GM19240 (cell line): Measurements from ENCODE around the gene CCNL1.
"Not testable (repeated sequence)": the region's sequence is repeated elsewhere in the genome, so short reads cannot be mapped to it uniquely, and the experiment has no call there.

Source experiments
- DNase-seq: peaks from one replicate; pipeline ENCODE4 v3.0.0; 2011; ENCODE audit warnings: low spot score; ENCODE audit not compliant: insufficient read length

CCNL1 gene

DNA sequence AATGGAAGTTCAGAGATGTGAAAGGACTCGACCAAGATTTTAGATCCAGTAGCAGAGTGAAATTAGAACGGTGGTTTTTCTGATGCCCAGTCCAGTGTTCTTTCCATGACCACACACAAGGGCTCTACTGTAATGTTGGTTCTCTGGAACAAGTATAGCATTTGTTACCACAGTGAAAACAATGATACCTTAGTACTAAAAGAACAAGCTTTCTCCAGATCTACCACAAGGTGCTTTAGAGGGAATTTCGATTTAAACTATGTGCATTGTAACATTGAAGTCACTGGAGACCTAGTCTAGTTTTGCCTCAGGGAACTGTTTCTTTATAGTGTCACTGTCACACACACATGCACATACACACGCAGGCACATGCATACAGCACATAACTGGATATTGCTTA, 12.8 kb upstream of the CCNL1 start:
- no peak for DNase-seq

DNA sequence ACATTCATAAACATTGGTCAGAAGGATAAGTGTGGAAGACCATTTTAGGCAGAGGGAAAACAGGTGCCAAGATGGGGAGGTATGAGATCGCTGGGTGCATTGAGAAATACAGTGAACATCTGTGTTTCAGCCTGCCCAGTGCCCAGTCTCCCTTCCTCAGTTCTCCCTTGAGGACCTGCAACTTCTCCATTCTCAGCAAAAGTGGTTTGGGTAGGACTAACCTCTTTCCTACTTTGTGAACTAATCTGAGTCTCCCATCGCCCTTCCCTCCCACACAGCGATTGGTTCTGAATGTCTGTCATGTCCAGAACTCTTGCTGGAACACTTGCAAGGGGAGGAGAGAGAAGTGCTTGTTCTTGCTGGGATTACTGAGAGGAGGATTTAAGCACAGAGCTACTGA, 10.9 kb upstream of the CCNL1 start:
- no peak for DNase-seq

DNA sequence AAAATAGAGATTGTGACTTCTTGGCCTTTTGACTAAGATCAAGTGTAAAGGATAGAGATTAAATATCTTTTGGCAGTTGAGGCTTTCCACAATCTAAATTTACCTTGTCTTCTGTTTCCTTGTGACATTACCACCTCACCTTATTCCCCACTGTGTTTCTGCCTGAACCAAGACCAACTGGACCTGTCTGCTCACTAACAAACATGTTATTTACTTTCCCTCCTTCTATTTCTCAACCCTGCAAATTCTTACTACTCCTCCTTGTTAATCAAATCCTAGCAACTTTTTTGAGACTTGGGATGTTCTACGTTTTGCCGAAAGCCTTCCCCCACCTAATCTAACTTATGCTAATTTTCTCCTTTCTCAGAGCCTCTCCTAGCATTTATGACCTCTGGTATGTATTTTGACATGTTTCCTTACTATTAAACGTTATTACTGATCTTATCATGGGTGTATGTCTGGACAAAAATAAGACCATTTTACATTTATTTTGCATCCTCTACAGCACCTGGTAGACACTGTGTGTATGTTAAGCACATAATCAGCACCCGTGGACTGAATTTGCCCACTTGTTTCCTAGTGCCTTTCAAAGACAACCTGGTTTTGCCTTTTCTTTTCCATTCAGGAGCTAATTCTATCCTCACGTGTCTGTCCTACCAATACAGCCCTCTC, 7.6 kb upstream of the CCNL1 start:
- no peak for DNase-seq

DNA sequence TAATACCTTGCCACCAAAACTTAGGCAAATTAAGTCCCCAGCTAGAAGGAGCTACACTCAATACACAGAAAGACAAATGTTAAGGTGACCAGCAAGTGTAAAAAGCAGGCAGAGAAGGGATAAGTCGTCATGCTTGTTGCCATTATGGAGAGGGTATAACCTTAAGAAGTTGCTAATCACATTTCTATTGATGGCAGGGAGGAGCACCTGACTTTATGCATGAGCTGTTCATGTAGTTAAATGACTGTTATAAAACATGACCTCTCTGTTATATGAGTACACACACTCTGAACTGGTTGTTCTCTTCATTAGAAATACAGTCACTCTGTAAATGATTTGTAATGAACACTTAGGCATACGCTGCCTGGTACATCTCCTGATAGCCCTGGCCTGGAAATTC, 6.6 kb upstream of the CCNL1 start:
- DNase-seq = no peak

DNA sequence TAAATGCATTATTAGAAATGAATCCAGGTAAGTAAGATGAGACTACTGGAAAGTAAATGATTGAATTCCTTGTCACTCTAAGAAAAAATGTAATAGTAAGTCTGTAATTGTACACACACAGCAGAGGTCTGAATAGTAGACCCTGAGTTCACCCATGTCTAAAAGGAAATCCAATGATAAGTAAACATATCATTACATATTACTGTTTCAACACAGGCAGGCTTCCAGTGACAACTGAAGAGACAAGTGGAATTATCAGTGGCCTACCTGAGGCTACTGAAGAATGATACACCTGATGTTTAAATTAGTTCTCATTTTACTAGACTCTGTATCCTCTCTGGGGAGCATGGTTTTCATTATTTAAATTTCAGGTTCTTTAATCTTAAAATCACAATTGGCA, 6.2 kb upstream of the CCNL1 start:
- DNase-seq = no peak

DNA sequence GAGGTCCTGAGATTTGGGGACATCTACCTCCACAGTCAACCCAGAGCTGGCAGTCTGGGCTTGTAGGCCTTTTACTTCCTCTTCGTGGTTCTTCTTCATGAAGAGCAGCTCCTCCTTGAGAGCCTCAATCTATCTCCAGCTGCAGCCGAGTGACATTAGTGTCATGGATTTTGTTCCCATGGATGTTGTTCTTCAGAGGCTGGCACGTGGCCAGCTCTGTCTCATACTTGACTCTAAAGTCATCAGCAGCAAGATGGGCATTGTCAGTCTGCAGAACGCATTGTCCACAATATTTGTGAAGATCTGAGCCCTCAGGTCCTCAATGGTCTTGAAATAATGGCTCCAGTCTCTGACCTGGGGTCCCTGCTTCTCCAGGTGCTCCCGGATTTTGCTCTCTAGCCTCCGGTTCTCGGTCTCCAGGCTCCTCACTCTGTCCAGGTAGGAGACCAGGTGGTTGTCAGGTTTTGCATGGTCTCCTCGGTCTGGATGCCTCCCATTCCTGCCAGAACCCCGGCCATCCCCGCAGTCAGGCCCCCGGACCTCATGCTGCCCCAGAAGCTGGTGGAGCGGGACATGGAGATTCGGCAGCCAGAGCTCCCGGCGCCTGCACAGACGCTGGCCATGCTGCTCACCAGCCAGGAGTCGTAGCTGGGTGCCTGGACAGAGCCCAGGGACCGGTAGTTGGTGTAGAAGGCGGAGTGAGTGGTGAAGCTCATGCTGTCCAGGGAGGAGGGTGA, 3.4 kb upstream of the CCNL1 start:
- DNase-seq = no peak

DNA sequence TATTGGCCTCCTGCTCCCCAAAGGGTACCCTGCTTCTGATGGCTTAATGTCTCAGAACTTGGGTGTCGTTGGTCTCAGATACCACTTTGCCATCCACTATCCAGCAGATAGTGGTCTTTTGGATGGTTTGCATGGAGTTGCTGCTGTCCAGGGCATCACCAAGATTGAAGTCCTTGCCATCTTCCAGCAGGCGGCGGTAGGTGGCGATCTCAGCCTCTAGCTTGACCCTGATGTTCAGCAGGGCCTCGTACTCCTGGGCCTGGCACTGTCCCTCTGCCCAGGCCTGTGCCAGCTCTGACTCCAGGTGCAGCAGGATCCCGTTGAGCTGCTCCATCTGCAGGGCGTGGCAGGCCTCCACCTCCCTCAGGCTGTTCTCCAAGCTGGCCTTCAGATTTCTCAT, 2.7 kb upstream of the CCNL1 start:
- not testable (repeated sequence) for DNase-seq

DNA sequence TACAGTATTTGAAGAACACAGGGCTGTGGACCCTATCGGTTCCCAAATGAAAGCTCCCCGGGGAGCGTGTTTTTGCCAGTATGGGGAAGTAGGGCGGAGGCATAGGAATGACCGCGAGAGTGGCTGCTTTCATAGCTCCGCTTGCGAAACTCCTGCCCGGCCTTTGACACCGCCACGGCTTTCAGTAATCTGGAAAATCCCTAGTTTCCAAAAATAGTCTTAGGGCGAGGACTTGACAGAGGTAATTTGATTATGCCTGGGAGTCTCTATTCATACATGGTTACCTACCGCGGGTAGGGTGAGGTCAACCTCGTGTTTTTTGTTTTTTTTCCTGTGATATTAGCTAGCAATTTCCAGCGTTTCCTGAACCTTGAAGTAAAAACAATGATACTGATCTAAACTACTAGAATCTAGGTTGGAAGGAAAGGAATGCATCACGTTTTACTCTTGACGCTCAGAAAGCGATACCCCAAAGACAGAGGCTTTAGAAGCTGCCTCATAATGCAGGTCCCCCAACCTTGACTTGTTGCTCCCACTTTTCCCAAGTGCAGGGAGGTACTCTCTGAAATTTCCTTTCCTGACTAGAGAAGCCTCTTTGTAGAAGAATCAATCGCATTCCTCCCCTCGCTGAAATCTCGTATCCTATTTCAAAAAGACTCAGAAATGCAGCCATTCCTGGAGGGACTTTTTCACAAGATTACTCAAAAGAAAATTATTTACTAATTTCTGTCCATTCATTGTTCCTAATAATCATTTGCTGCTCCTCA, 894 bp upstream of the CCNL1 start:
- DNase-seq = no peak

DNA sequence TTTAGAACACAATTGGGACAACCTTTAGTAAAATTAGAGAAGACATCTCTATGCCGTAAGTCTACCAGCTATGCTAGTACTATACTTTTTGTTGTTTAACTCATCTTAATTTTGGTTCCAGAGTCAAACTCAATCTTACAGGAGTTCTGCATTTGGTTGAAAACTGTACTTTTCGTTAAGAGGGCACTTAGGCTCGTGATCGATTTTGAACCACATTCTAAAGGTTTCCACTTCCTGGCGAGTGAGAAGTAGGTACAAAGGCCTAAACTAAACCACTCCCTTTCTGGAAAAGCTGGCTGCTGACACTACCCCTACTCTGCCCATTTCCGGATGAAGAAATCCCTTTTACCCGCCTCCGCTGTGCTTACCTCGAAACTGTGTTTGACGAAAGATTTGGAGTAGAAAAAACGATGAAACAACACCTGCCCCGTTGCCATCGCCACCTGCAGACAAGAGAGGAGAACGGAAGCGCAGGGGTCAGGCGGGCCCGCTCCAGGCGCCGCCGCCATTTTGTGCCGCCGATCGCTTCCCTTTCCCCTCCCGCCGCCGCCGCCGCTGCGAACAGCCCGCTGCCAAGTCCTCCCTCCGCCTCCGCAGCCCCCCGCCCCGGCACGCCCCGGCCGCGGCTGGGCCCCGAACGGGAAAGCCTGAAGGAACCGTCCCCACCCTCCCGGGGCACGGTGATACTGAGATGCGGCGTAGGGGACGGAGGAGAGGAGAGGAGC, 748 bp downstream of the CCNL1 start:
- DNase-seq = no peak

DNA sequence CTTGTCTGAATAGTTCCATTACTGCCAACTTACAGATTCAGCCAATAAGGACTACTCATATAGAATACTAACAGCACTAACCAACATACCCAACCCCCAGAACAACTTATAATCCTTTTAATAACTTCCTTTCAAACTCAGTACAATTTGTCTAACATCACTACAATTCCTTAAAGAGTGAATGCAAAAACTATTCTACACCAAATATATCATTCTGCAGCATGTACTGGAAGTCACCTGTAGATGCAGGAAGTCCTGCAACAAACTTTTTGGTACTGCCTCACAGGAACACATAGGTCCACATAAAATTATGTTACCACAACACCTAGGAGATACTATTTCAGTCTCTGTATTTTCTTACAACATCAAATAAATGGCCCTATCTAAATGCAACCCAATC, 2.1 kb downstream of the CCNL1 start:
- no peak for DNase-seq

DNA sequence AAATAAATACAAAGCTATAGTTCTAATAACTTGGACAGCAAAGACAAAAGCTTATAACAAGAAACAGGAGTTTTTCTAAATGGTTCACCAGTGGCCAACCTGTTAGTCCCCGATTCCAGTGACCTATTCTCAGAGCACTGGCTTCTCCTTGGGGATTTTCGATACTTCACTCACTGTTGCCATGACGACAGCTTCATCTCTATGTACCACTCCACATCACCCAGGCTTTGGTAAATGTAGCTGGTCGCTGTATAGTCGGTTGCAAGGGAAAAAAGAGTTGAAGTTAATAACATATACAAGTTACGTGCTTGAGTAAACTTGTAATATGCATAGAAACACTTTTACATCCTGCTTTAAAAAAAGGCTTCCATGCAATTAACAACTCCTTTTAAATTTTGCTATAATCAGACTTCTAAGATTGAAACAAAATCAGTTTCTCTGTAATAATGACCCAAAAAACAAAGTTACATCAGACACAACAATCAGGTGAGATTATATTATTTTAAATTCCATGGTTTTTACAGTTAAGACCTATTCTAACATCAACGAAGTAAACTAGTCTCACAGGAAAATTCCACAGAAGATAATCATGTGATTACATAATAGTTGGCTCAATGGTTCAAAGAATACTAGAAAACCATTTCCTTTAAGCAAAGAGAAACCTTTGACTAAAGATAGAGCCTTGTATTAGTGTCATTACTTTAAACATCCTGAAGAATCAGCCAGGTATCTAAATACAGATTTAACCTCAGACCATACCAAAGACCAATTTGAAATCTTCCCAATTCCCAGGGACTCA, 2.9 kb downstream of the CCNL1 start:
- no peak for DNase-seq

DNA sequence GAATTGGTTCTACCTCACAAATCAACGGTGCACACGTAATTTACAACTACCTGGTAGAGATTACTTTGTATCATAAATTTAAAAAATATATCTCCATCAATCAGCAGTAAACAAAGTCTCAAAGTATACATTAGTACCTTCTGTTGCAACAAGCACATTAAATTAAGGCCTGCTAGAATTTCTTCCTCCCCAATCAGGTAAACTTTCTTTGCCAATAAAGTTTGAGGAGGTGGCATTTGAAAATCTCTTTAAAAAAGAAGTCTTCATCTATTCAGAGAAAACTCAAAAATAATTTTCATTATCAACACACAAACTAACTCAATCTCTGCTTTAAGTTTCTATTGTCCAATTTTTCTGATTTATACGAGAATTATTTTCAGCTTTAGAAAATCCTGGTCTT, 4.4 kb downstream of the CCNL1 start:
- no peak for DNase-seq

DNA sequence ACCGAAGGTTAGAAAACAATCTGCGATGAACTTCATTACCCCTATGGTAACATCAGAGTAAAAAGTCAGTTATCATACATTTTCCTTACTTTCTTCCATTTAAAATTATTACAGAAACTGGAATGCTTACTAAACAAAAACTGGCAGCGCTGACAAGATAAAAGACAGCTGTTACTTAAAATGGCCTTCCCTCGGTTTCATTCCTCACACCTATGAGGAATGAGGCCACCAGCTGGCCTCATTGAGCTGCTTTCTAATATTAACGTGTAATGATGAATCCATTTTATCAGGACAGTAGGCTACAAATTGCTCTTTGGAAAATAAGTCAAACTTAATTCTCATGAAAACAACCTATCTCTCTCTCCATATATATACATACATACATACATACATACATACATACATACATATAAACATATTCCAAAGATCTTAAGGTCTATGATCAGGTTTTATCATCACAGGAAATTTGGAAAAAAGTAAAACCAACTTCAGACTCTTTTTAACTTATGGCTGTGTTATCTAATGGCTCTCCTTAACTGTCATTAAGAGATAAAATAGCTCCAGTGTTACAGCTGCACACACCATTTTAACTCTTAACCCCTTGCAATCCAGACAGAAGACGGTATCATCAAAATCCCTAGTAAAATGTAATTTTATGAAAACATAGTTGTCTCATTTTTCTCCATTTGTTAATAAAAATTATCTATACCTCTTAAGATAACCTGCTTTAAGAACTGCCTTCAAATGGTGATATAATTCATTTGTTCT, 5.2 kb downstream of the CCNL1 start:
- no peak for DNase-seq

DNA sequence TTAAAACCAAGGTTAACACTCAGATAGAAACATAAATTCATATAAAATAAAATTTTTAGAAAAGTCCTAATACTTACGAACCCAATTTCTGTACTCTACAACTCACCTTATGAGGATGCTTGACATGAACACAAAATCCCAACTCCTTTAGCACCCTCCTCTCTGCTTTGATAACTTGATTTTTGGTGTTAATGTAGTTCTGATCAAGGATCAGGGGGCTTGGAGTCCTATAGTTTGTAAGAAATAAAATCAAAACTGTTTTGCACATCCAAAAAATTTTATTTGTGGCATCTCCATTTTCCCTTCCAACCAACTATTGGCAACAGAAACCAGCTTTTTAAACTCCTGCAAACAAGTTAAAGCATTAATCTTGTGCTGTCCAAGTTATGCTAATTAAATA, 7.0 kb downstream of the CCNL1 start:
- DNase-seq = no peak

DNA sequence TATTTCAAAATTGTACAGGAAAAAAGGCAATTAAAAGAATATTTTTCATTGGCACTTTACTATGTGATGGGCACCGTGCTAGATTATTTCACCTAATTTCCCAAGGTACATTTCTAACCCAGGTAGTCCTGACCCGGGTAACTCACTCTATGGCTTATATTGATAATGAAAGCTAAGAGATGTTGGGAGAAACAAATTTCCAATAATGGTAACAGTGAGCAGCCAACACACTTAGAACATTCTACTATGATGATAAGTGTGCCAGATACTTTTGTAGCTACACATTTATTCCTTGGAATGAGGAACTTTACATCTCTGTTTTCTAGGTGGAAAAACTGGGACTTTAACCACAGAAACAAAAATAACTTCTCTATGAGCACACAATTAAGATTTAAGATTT, 7.5 kb downstream of the CCNL1 start:
- no peak for DNase-seq

DNA sequence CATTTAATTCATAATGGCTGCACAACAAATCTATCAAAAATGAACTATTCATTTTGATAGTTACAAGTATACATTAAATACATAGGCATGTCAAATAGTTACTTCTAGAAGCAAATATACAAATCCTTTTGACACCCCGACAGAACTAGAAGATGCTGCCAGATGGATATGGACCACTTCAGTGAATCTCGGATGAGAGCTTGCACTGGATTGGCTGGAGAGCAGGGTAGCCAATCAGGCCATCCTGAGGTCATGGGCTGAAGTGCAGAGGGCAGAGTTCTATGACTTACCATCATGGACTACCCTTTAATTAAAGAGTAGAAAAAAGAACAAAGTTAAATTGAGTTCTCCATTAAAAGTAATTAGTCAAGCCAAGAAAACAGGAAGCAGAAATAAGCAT, 8.3 kb downstream of the CCNL1 start:
- DNase-seq = no peak

DNA sequence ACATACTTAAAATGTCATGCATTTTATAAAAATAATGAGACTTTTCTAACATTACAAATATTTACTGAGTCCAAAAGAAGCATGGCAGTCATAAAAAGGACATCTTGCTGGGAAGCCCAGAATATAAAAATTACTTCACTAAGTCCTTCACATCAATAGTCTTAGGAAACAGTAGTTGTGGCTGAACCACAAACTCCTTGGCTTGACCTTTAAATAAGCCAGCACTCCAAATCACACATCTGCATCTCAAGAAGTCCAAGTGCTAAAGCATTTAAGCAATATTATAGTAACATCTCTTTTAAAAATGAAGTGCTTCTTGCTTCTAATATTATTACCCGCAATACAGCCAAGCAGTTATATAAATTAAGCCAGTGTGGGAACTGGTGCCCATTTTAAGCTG, 8.8 kb downstream of the CCNL1 start:
- no peak for DNase-seq

DNA sequence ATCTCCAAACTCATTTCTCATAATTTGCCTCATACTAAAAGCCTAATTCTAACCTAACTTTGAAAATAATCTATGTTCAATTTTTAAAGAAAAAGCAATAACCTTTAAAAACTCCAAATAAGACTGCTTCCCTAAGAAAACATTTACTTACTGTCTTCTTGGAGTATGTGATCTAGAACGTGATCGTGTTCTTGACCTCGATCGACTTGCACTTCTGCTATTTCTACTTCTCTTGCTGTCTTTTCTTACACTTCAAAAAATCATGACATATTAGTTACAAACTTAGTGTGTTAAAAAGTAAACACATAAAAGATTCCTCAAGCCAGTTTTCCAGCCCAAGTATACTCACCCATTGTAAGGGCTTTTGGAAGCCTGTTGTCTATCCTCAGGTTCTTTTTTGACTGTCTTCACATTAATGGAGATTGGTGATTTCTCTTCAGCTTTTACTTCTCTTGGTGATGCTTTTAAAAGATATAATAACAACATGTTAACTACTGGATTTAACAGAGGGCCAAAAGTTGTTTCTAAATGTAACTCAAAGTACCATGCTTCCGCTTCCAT, 10.7 kb downstream of the CCNL1 start:
- no peak for DNase-seq

DNA sequence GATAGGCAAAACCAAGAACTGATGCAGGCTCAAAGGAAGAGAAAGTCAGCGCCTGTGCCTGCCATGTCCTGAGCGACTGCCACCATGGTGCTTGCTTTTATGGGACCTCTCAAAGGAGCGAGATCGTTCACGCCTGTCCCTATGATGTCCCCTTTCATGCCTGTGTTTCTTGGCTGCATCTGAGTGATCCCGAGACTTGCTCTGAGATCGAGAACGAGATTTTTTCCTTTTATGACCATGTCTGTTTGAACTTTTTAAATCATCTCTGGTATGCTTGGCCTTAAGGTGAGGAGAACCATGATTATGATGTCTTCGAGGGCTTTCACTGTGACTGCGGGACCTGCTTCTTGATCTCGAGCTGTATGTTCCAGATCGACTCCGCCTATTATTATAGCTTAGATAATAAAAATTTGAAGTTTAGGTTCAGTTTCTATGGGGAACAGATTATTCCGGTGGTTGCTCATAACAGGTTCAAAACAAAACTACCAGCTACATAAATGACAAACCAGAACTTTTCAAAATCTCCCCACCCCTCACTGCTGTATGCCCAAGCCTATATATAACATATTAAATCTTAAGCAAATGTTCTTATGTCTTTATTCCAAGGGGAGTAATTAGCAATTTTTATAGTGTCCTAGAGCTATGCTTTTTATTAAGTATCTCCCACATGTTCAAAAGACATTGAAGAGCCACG, 11.6 kb downstream of the CCNL1 start:
- DNase-seq = no peak
